OCI-LY1 (cell line): ENCODE results near the gene COL18A1.

Experiments
- H2AFZ ChIP-seq: fragments of 200-600 bp; sonication (generic), shearing (Covaris generic); 2 replicates; pipeline ENCODE4 v1.6.0; 2014; ENCODE audit warnings: antibody characterized with exemption, mild to moderate bottlenecking, low read length
- H3F3A ChIP-seq: fragments of 200-600 bp; sonication (generic), shearing (Covaris generic); 2 replicates; pipeline ENCODE4 v1.6.0; 2014; ENCODE audit warnings: mild to moderate bottlenecking, antibody characterized with exemption, low read length, moderate library complexity; ENCODE audit not compliant: insufficient read depth
- H3K27ac ChIP-seq: fragments of 200-600 bp; sonication (generic); 2 replicates; pipeline ENCODE4 v1.5.1; 2014; ENCODE audit warnings: low read length, mixed run types, mild to moderate bottlenecking, low read depth; ENCODE audit not compliant: poor library complexity, severe bottlenecking
- H3K27me3 ChIP-seq: fragments of 200-600 bp; sonication (generic); 2 replicates; pipeline ENCODE4 v1.6.0; 2014; ENCODE audit warnings: antibody characterized with exemption, mild to moderate bottlenecking, low read length, moderate library complexity; ENCODE audit not compliant: insufficient read depth
- H3K36me3 ChIP-seq: fragments of 200-600 bp; sonication (generic); 2 replicates; pipeline ENCODE4 v1.6.1; 2014; ENCODE audit warnings: mild to moderate bottlenecking, antibody characterized with exemption, low read length, moderate library complexity, mixed read lengths; ENCODE audit not compliant: insufficient read depth
- H3K4me1 ChIP-seq: fragments of 200-600 bp; sonication (generic); 2 replicates; pipeline ENCODE4 v1.5.1; 2014; ENCODE audit warnings: mild to moderate bottlenecking, low read length, moderate library complexity; ENCODE audit not compliant: insufficient read depth, severe bottlenecking
- H3K4me2 ChIP-seq: fragments of 200-600 bp; sonication (generic), shearing (Covaris generic); 2 replicates; pipeline ENCODE4 v1.6.1; 2014; ENCODE audit warnings: low read length
- H3K4me3 ChIP-seq: fragments of 200-600 bp; sonication (generic); 2 replicates; pipeline ENCODE4 v1.5.1; 2014; ENCODE audit warnings: low read length, low read depth, mild to moderate bottlenecking, mixed read lengths; ENCODE audit not compliant: poor library complexity, severe bottlenecking
- H3K79me2 ChIP-seq: fragments of 200-600 bp; shearing (Covaris generic); 2 replicates; pipeline ENCODE4 v1.6.1; 2016; ENCODE audit warnings: mixed run types, low read length, mixed read lengths; ENCODE audit not compliant: insufficient read depth
- H3K9ac ChIP-seq: fragments of 200-600 bp; sonication (generic), shearing (Covaris generic); 2 replicates; pipeline ENCODE4 v1.6.1; 2014; ENCODE audit warnings: mild to moderate bottlenecking, low read length, mixed read lengths
- H3K9me2 ChIP-seq: fragments of 200-600 bp; sonication (generic), shearing (Covaris generic); 2 replicates; pipeline ENCODE4 v1.6.1; 2014; ENCODE audit warnings: low read depth, mild to moderate bottlenecking, low read length, mixed read lengths
- H3K9me3 ChIP-seq: fragments of 200-600 bp; shearing (Covaris generic); 2 replicates; pipeline ENCODE4 v1.6.1; 2014; ENCODE audit warnings: low read length, mixed read lengths
- H4K20me1 ChIP-seq: fragments of 200-600 bp; sonication (generic), shearing (Covaris generic); 2 replicates; pipeline ENCODE4 v1.6.0; 2016; ENCODE audit warnings: mild to moderate bottlenecking, low read length; ENCODE audit not compliant: insufficient read depth
- CTCF ChIP-seq: fragments of 200-600 bp; sonication (generic), shearing (Covaris generic); IDR thresholded peaks from 2 replicates; pipeline ENCODE4 v1.5.1; 2017; ENCODE audit warnings: mild to moderate bottlenecking, antibody characterized with exemption, low read length, moderate library complexity, mixed read lengths
- EZH2 ChIP-seq: fragments of 200-600 bp; sonication (generic), shearing (Covaris generic); IDR thresholded peaks from 2 replicates; pipeline ENCODE4 v1.8.0; 2017; ENCODE audit warnings: borderline replicate concordance, mixed run types, mild to moderate bottlenecking, antibody characterized with exemption, low read length, moderate library complexity, mixed read lengths

COL18A1 gene

GRCh38 chr21:45428534-45428933 lies 23.6 kb downstream of the COL18A1 start:
- H3K79me2 ChIP-seq = no peaks in the 10 kb centered on the region
- H3K27me3 ChIP-seq = no peaks in the 10 kb centered on the region
- no peaks in the 10 kb centered on the region for H3K9me2 ChIP-seq
- no peaks in the 10 kb centered on the region for H3K4me1 ChIP-seq
- no peaks in the 10 kb centered on the region for H3K9me3 ChIP-seq
- H3K4me2 ChIP-seq = no peak overlapping the region
- no peaks in the 10 kb centered on the region for H3F3A ChIP-seq
- H3K4me3 ChIP-seq = no peak overlapping the region
- H3K27ac ChIP-seq = no peak overlapping the region
- H3K36me3 ChIP-seq = no peaks in the 10 kb centered on the region
- no peaks in the 10 kb centered on the region for H4K20me1 ChIP-seq
- TF ChIP-seq EZH2 (no peak), CTCF (no peak)
- H2AFZ ChIP-seq = no peak overlapping the region
- H3K9ac ChIP-seq = no peak overlapping the region

DNA sequence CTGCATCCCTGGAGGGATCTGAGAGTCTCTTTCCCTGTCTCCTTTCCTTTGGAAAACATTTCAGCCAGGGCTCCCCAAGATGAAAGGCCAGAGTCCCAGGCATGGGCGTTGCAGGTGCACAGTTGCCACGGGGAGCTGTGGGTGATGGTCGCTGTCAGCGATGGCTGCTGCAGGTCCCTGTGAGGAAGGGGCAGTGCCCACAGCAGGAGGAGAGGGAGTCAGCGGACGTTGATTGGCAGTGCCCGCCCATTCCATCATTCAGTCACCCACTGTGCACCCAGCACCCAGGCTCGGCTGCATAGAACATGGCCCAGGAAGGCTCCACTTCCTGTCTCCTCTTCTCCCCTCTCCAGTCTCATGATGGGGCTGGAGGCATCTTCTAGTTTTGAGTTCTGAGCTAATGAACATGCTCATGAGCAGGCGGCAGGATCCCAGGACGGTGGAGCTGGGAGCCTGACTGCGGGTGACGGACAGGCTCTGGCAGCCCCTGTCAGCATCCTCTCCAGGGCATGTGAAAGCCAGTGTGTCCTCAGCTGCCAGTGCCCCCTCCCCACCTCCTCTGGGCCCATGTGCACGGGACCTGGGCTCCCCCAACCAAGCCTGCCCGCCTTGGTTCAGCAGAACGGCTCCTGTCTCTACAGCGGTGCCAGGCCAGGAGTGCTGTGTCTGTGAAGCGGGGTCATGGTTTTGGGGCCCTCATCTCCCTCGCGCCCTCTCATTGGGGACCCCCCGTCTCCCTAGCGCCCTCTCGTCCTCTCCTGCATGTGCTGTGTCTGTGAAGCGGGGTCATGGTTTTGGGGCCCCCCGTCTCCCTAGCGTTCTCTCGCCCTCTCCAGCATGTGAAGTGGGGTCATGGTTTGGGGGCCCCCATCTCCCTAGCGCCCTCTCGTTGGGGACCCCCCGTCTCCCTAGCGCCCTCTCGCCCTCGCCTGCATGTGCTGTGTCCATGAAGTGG lies 24.5 kb downstream of the COL18A1 start:
- H3K27me3 ChIP-seq = no peaks in the 10 kb centered on the region
- no peak overlapping the region for H2AFZ ChIP-seq
- H3K9me2 ChIP-seq = no peaks in the 10 kb centered on the region
- no peak overlapping the region for H3K27ac ChIP-seq
- no peak overlapping the region for H3K9ac ChIP-seq
- no peak overlapping the region for H3K4me2 ChIP-seq
- H3K4me3 ChIP-seq = no peak overlapping the region
- H3F3A ChIP-seq = no peaks in the 10 kb centered on the region
- H3K4me1 ChIP-seq = no peaks in the 10 kb centered on the region
- H3K36me3 ChIP-seq = no peaks in the 10 kb centered on the region
- H3K79me2 ChIP-seq = no peaks in the 10 kb centered on the region
- H3K9me3 ChIP-seq = no peaks in the 10 kb centered on the region
- no peaks in the 10 kb centered on the region for H4K20me1 ChIP-seq
- no peak for TF ChIP-seq CTCF
- no peak for TF ChIP-seq EZH2

DNA sequence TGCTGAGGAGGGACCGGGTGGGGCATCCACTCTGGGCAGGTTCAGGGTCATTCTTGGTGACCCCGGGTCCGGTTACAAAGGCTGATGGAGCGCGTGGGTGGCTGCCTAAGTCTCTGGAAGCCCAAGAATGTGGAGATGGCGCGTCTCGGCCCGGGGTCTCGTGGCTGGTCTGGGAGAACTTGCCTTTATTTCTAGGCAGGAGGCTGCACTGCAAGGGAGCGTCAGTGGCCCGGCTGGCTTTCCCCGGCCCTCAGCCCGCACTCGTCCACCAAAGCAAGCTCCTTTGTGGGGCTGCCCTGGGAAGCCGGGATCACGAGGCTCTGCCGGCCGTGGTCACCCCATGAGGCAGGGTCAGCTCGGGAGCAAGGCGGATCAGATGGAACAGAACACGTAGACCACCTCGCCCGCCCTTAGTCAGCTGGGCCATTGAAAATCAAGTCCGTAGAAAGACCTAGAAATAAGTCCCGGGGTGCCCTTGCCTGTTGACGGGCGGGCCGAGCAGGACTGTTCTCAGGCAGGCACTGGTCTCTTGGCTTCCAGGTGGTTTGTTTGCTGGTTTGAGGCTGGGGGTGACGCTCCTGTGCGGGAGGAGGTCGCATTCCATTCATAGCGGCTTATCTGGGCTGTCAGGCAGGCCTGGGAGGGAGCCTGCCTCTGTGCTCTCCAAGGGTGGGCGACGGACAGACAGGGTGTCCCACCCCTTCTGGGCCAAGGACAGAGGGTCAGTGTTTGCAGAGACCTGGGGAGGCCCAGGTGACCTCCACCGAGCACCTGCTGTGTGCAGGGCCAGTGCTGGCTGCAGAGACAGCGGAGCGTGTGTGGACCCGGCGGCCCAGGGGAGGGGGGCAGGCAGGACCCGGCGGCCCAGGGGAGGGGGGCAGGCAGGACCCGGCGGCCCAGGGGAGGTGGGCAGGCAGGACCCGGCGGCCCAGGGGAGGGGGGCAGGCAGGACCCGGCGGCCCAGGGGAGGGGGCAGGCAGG lies 25.8 kb downstream of the COL18A1 start:
- Histone ChIP-seq H3K27ac (no peak overlapping the region), H3K79me2 (no peaks in the 10 kb centered on the region), H3K9me2 (no peaks in the 10 kb centered on the region), H3K9ac (no peak overlapping the region), H2AFZ (no peak overlapping the region), H3K36me3 (no peaks in the 10 kb centered on the region), H3K9me3 (no peaks in the 10 kb centered on the region), H3F3A (no peaks in the 10 kb centered on the region), H3K4me2 (no peak overlapping the region), H3K27me3 (no peaks in the 10 kb centered on the region), H3K4me3 (no peak overlapping the region), H3K4me1 (no peaks in the 10 kb centered on the region), H4K20me1 (no peaks in the 10 kb centered on the region)
- no peak for TF ChIP-seq EZH2
- TF ChIP-seq CTCF = no peak
